Ascending aorta (tissue), 2 donors: ENCODE measurements around the gene HNRNPDL. TPM values are rescaled to one million over a fixed set of nuclear protein-coding genes. Genes with fewer than 3 reads are reported as not detected.
A peak's percentile ranks its signal among the peaks of the same experiment; 100 is the strongest.
"Not testable (repeated sequence)": the region's sequence is repeated elsewhere in the genome, so short reads cannot be mapped to it uniquely, and the experiment has no call there.

Source experiments
- DNase-seq, 2 donors: peaks; one replicate each; pipeline ENCODE4 v3.0.0-alpha.2; 2019; ENCODE audit warnings: low spot score in 2 of 2
- H3K27ac ChIP-seq, 2 donors: fragments of 200-600 bp; sonication (generic); one replicate each; pipeline ENCODE4 v1.5.1; 2016 to 2017; ENCODE audit warnings: mild to moderate bottlenecking in 1 of 2
- H3K27me3 ChIP-seq: fragments of 200-600 bp; sonication (generic); one replicate; pipeline ENCODE4 v1.5.1; 2017
- H3K36me3 ChIP-seq, 2 donors: fragments of 200-600 bp; sonication (generic); one replicate each; pipeline ENCODE4 v1.5.1; 2016
- H3K4me1 ChIP-seq, 2 donors: fragments of 200-600 bp; sonication (generic); one replicate each; pipeline ENCODE4 v1.5.1; 2016 to 2017; ENCODE audit warnings: mild to moderate bottlenecking in 1 of 2
- H3K4me3 ChIP-seq, 2 donors: fragments of 200-600 bp; sonication (generic); one replicate each; pipeline ENCODE4 v1.5.1; 2016 to 2017; ENCODE audit warnings: mild to moderate bottlenecking in 1 of 2
- H3K9me3 ChIP-seq, 2 donors: fragments of 200-600 bp; sonication (generic); one replicate each; pipeline ENCODE4 v1.5.1; 2016
- CTCF ChIP-seq, 3 experiments: fragments of 200-600 bp in 2 of 3; fragments of 450-650 bp in 1 of 3; sonication (generic) in 2 of 3; IDR thresholded peaks; one replicate each; pipeline ENCODE4 v1.5.1; 2016 to 2019; ENCODE audit warnings: antibody characterized with exemption in 3 of 3, mild to moderate bottlenecking in 1 of 3, moderate library complexity in 1 of 3
- intact Hi-C: fragments of 100-400 bp; cut with DNase I; formaldehyde crosslinking; loops from one replicate; pipeline ENCODE4 v1.15.1; 2023
- total RNA-seq: library from RNA; depleted of rRNA; stranded (reverse); fragments of >200 nt; gene quantifications from one replicate; pipeline ENCODE4 v1.1.0, GENCODE V29; 2016

HNRNPDL gene
- total RNA-seq: 73.9 TPM

- peaks cover 3 to 25% of the 10 kb centered on the region in 2 donors for H3K4me1 ChIP-seq
- H3K27ac ChIP-seq: peak within 1 kb of the TSS; percentile 98
- H3K4me3 ChIP-seq: peak within 1 kb of the TSS; percentile 94 to 95
- intact Hi-C loops: loop anchor here (1.0 kb wide), 4 partner anchors 32 to 854 kb away; partner anchors contain the start of gene COQ2
- TF ChIP-seq CTCF (IDR thresholded peaks at IDR 0.05): no peak
- H3K9me3 ChIP-seq: no peaks in the 10 kb centered on the region
- peak; percentile 87 to 97 for DNase-seq
- peaks cover 6 to 17% of the 10 kb centered on the region in 2 donors for H3K36me3 ChIP-seq
- no peaks in the 10 kb centered on the region for H3K27me3 ChIP-seq
These were observed at the start of gene HNRNPDL, which contains the start of gene ENOPH1 for GRCh38 chr4:82430193-82430963. HNRNPDL (minus strand) TSS chr4:82430462; CDS start chr4:82429690, 772 bp downstream. ENOPH1 (plus strand) TSS chr4:82430590; CDS start chr4:82430830, 240 bp downstream.

- no peaks in the 10 kb centered on the region for H3K9me3 ChIP-seq
- DNase-seq: no peak
- H3K36me3 ChIP-seq: no peaks in the 10 kb centered on the region
- H3K27ac ChIP-seq: no peak overlapping the region
- no peaks in the 10 kb centered on the region for H3K27me3 ChIP-seq
- intact Hi-C loops: no loop called here
- H3K4me1 ChIP-seq: no peaks in the 10 kb centered on the region
- TF ChIP-seq CTCF (IDR thresholded peaks at IDR 0.05): no peak
- no peak overlapping the region for H3K4me3 ChIP-seq
These were observed 49.3 kb upstream of the HNRNPDL start for GRCh38 chr4:82479562-82479961.

GRCh38 chr4:82477469-82477868, 47.2 kb upstream of the HNRNPDL start:
- H3K36me3 ChIP-seq, DNase-seq, H3K27ac ChIP-seq, H3K4me1 ChIP-seq, intact Hi-C loops, H3K4me3 ChIP-seq, H3K27me3 ChIP-seq, H3K9me3 ChIP-seq: not testable (repeated sequence)

- intact Hi-C loops, H3K4me1 ChIP-seq, H3K27ac ChIP-seq, H3K9me3 ChIP-seq, H3K4me3 ChIP-seq, DNase-seq, H3K36me3 ChIP-seq, H3K27me3 ChIP-seq: not testable (repeated sequence)
These were observed 45.7 kb upstream of the HNRNPDL start for GRCh38 chr4:82475931-82476330.

GRCh38 chr4:82473621-82474164, 43.4 kb upstream of the HNRNPDL start:
- intact Hi-C loops: no loop called here
- DNase-seq: no peak
- Histone ChIP-seq H3K4me1 (no peaks in the 10 kb centered on the region), H3K27ac (no peak overlapping the region), H3K27me3 (no peaks in the 10 kb centered on the region), H3K36me3 (no peaks in the 10 kb centered on the region), H3K4me3 (no peak overlapping the region), H3K9me3 (no peaks in the 10 kb centered on the region)
- TF ChIP-seq CTCF (IDR thresholded peaks at IDR 0.05): no peak

GRCh38 chr4:82473080-82473479, 42.8 kb upstream of the HNRNPDL start:
- intact Hi-C loops, H3K9me3 ChIP-seq, H3K27me3 ChIP-seq, H3K36me3 ChIP-seq, H3K4me1 ChIP-seq, DNase-seq, H3K4me3 ChIP-seq, H3K27ac ChIP-seq: not testable (repeated sequence)

- no peak overlapping the region for H3K27ac ChIP-seq
These were observed 39.6 kb upstream of the HNRNPDL start for GRCh38 chr4:82469791-82470345.

More at GRCh38 chr4:82469791-82470345, 39.6 kb upstream of the HNRNPDL start:
- no peak for DNase-seq
- Histone ChIP-seq H3K36me3 (no peaks in the 10 kb centered on the region), H3K4me1 (no peaks in the 10 kb centered on the region), H3K4me3 (no peak overlapping the region), H3K9me3 (no peaks in the 10 kb centered on the region), H3K27me3 (no peaks in the 10 kb centered on the region)
- no peak for TF ChIP-seq CTCF (IDR thresholded peaks at IDR 0.05)
- intact Hi-C loops: loop anchor here (10.0 kb wide), 3 partner anchors 325 to 1175 kb away; partner anchors contain the start of genes HELQ, MRPS18C and SCD5
